A549 (cell line): ENCODE data around the gene ORC6.

Source experiments
- CTCF ChIP-seq: fragments of >200 bp; sonication (Bioruptor Twin); formaldehyde crosslinking; IDR thresholded peaks from 3 replicates; pipeline ENCODE4 v1.5.1; 2016
- EP300 ChIP-seq, 2 experiments: fragments of >200 bp; sonication (Bioruptor Twin); formaldehyde crosslinking; IDR thresholded peaks; 2 replicates in 1 of 2; 3 replicates in 1 of 2; pipeline ENCODE4 v1.6.1; 2016 to 2017
- ESRRA ChIP-seq: fragments of 150-350 bp; IDR thresholded peaks from 2 replicates; pipeline ENCODE4 v1.6.1; 2014; ENCODE audit warnings: mild to moderate bottlenecking, low read length, borderline replicate concordance
- MAX ChIP-seq: IDR thresholded peaks from 2 replicates; pipeline ENCODE4 v1.6.1; 2012
- MYC ChIP-seq: IDR thresholded peaks from 2 replicates; pipeline ENCODE4 v1.6.1; 2012; ENCODE audit warnings: mild to moderate bottlenecking, inconsistent platforms, low read length, improper control_type of control experiment, borderline replicate concordance
- NFE2L2 ChIP-seq: fragments of 150-350 bp; conservative IDR thresholded peaks from 2 replicates; pipeline ENCODE4 v1.6.1; 2014; ENCODE audit warnings: low read length
- POLR2A ChIP-seq: IDR thresholded peaks from 2 replicates; pipeline ENCODE4 v1.6.1; 2012; ENCODE audit warnings: mild to moderate bottlenecking, low read length
- RCOR1 ChIP-seq: fragments of 150-350 bp; IDR thresholded peaks from 2 replicates; pipeline ENCODE4 v1.6.1; 2014; ENCODE audit warnings: antibody characterized with exemption, low read length, low read depth
- RFX5 ChIP-seq: fragments of 450-650 bp; IDR thresholded peaks from 2 replicates; pipeline ENCODE4 v1.7.1; 2014; ENCODE audit warnings: antibody characterized with exemption, mild to moderate bottlenecking, moderate library complexity

GRCh38 chr16:46746821-46747776 lies 57.6 kb downstream of the ORC6 start:
- no peak for TF ChIP-seq CTCF
- no peak for TF ChIP-seq POLR2A
- no peak for TF ChIP-seq RFX5
- no peak for TF ChIP-seq NFE2L2
- TF ChIP-seq MYC = no peak
- no peak for TF ChIP-seq EP300 (IDR thresholded peaks at IDR 0.05)
- TF ChIP-seq RCOR1 = no peak
- no peak for TF ChIP-seq ESRRA
- no peak for TF ChIP-seq MAX
